Right renal cortex interstitium (tissue), 3 donors: Measurements from ENCODE around the gene PIGP. TPM values are rescaled to one million over a fixed set of nuclear protein-coding genes. Genes with fewer than 3 reads are reported as not detected.
"Not testable (repeated sequence)": the region's sequence is repeated elsewhere in the genome, so short reads cannot be mapped to it uniquely, and the experiment has no call there.

ENCODE experiments used
- DNase-seq, 3 donors: peaks; one replicate each; pipeline ENCODE4 v3.0.0-alpha.2; 2013; ENCODE audit warnings: low read depth in 3 of 3, low spot score in 2 of 3
- polyA plus RNA-seq, 3 donors: library from polyadenylated mRNA; unstranded; fragments of 120-200 nt; gene quantifications; one replicate each; pipeline ENCODE4 v1.2.1, GENCODE V29; 2013; ENCODE audit not compliant: insufficient read length in 3 of 3

The PIGP gene
- polyA plus RNA-seq, 3 donors: 34.2 to 41.5 (median 34.4) TPM

- DNase-seq: no peak
These were observed 27.7 kb downstream of the PIGP start for GRCh38 chr21:37045149-37045548.

DNA sequence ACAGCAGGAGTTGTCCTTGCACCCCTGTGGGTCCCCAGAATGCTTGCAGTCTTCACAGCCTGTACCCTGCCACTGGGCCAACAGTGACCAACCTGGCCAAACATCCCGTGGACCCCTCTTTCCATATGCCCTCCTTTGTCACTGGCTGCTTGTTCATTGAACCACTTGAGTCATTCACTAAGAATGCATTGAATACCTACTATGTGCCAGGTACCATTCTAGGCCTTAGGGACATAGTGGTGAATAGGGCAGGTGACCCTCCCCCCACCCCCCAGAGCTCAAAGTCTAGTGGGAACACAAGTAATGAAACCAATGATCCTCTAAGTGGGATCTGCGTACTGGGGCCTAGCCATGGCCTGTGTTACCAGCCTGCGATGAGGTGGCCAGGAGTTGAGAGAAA is 28.2 kb downstream of the PIGP start:
- DNase-seq: no peak

DNA sequence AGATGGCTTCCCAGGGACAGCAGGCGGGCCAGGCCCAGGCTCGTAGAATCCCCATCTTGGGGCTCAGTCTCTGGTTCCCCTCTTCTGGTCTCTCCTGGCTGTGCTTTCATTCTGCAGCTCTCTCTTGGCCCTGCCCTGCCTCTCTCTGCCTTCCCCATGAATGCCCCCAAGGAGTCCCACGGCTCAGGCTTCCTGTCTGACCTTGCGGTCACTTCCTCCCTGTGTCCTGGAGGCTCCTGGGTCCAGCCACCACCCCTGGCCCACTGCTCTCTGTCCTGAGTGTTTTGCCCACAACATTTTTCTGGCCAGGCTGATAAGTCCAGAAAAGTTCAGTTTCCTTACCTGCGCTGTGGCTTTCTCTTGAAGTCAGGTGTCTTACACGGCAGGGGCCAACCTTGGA is 29.1 kb downstream of the PIGP start:
- DNase-seq: no peak

DNA sequence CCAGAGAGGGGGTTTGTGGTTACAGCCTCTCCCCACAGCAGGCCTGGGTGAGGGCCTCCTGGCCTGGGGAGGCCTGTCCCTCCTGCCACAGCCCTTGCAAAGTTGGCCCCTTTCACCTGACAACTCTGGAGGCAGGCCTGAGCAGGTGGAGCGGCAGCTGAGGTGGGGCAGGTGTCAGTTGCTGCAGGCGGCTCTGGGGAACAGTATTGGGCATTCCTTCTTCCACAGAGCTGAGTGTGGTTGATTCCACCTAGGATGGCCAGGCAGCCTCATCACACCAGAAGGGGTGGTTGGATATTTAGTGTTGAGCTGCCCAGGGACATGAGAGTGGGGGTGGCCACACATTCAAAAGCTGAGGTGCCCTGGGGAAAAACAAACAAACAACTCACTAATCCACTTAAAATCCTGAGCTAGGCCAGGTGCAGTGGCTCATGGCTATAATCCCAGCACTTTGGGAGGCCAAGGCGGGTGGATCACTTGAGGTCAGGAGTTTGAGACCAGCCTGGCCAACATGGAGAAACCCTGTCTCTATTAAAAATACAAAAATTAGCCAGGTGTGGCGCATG is 31.1 kb downstream of the PIGP start:
- no peak for DNase-seq

- no peak for DNase-seq
These were observed 32.7 kb downstream of the PIGP start for GRCh38 chr21:37040212-37040611.

DNA sequence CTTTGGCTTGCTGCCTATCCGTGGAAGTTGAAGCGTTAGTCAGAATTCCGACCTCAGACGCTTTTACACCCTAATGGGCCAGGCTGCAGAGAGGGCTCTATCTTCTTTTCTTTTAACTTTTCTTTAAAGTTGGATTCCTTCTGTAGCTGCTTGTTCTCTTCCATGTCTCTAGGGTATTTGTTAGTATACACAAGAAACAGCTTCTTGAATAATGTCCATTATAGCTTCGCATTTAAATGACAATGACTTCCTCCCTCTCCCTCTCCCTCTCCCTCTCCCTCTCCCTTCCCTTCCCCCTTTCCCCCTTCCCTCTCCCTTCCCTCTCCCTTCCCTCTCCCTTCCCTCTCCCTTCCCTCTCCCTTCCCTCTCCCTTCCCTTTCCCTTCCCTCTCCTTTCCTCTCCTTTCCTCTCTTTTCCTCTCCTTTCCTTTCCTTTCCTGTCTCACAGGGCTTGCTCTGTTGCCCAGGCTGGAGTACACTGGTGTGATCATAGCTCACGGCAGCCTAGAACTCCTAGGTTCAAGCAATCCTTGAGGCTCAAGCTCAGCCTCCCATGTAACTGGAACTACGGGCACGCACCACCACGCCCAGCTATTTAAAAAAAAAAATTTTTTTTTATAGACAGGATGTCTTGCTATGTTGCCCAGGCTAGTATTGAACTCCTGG is 33.3 kb downstream of the PIGP start:
- no peak for DNase-seq

DNA sequence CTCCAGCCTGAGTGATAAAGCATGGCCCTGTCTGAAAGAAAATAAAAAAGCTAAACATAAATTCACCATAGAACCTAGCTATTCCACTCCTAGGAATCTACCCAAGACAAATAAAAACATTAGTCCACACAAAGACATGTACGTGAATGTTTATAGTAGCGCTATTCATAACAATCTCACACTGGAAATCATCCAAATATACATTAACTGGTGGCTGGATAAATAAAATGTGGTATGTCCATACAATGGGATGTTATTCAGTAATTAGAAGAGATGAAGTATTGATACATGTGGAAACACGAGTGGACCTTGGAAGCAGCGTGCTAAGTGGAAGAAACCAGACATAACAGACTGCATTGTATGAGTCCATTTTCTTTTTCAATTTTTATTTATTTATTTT is 36.7 kb downstream of the PIGP start:
- no peak for DNase-seq

GRCh38 chr21:37034394-37034793 is 38.5 kb downstream of the PIGP start:
- not testable (repeated sequence) for DNase-seq

- no peak for DNase-seq
These were observed 39.9 kb downstream of the PIGP start for GRCh38 chr21:37032877-37033471.

DNA sequence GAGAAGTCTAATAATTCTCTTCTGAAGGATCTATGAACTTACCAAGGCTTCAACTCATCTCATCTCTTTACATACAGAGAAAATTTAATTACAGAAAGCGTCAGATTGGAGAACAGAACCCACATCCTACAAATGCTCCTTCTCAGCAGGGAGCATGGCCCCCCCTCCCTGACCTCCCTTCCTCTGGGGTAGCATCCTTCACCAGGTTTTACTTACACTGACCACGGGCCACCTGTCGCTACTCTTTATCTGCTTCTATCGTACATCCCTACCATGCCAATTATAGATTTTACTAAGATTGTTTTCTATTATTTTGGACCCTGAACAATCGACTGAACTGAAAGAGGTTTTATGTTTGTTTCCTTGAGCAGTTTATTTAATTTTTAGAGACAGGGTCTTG is 40.6 kb downstream of the PIGP start:
- no peak for DNase-seq

GRCh38 chr21:37030864-37031263 is 42.0 kb downstream of the PIGP start:
- DNase-seq: no peak

GRCh38 chr21:37028570-37028969 is 44.3 kb downstream of the PIGP start:
- DNase-seq: no peak

GRCh38 chr21:37026499-37026898 is 46.4 kb downstream of the PIGP start:
- DNase-seq: no peak

DNA sequence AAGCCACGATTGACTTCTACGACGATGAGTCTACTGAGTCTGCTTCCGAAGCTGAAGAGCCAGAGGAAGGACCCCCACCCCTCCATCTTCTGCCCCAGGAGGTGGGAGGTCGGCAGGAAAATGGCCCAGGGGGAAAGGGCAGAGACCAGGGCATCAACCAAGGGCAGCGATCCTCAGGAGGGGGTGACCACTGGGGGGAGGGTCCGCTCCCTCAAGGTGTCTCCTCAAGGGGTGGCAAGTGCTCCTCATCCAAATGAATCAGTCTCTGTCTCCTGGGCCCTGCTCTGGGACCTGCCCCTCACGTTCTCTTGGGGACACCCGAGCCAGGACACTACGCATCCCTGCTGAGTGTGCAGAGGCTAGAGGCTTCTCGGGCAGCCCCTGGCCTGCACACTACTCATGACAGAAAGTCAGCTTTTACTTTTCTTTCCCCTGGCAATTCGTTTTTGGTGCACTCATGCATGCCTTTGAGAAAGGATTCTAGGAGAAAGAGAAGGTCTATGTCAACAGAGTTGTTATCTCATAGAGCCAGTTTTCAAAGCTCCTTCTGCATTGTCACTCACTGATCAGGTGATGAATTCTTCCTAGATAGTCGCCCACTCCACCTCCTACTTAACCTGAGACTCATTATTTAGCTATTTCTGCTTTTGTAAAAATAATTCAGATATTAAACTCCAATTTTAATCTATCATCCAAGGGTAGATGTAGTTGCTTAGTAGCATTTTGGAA is 54.8 kb downstream of the PIGP start:
- DNase-seq: no peak

Other genes starting within 250 kb of the PIGP start
- 10 to 100 TPM; 17.3 to 18.8 (median 17.4) TPM for gene HLCS, start 106.4 kb downstream of the PIGP start, polyA plus RNA-seq
- 1 to 10 TPM; 1.6 to 2.3 (median 1.9) TPM for gene RIPPLY3, start 66.4 kb downstream of the PIGP start, polyA plus RNA-seq
- 100 to 1,000 TPM; 158 to 201 (median 173) TPM for gene TTC3, start 183 bp upstream of the PIGP start, polyA plus RNA-seq
- gene VPS26C, start 194.3 kb upstream of the PIGP start, polyA plus RNA-seq: 10 to 100 TPM; 38.3 to 42.1 (median 40.7) TPM